Mucosa of descending colon (tissue), 3 donors: Measurements from ENCODE around the gene NOC2L. TPM values are rescaled to one million over a fixed set of nuclear protein-coding genes. Genes with fewer than 3 reads are reported as not detected.

Experiments
- ATAC-seq: fragments of 200-7000 bp; cut with Tn5 transposase; one replicate; pipeline ENCODE4 v1.9.1; 2020; ENCODE audit warnings: mild to moderate bottlenecking, moderate library complexity
- DNase-seq, 3 donors: peaks; one replicate each; pipeline ENCODE4 v3.0.0-alpha.2; 2020
- H3K36me3 ChIP-seq: fragments of 200-600 bp; one replicate; pipeline ENCODE4 v1.8.0; 2021; ENCODE audit warnings: low read depth, mild to moderate bottlenecking
- H3K4me1 ChIP-seq: fragments of 200-600 bp; one replicate; pipeline ENCODE4 v1.8.0; 2021; ENCODE audit warnings: low read depth, mild to moderate bottlenecking
- H3K4me3 ChIP-seq: fragments of 200-600 bp; one replicate; pipeline ENCODE4 v1.8.0; 2021; ENCODE audit warnings: mild to moderate bottlenecking
- H3K9me3 ChIP-seq: fragments of 200-600 bp; one replicate; pipeline ENCODE4 v1.8.0; 2021; ENCODE audit warnings: mild to moderate bottlenecking
- intact Hi-C, 2 donors: fragments of 100-400 bp; cut with DNase I in 1 of 2; cut with micrococcal nuclease in 1 of 2; formaldehyde crosslinking; loops; one replicate each; pipeline versions ENCODE4 v1.11.0 to v1.11.1; 2022; cut with DNase I, micrococcal nuclease
- total RNA-seq, 3 donors: library from RNA; stranded (reverse); fragmentation: NEBNext Ultra II Directional in 2 of 3; extraction: Animal tissue kit (Norgen Biotek cat#: 25700) in 2 of 3; gene quantifications; one replicate each; pipeline versions ENCODE4 v1.2.1 to v1.2.4, GENCODE V29; 2021 to 2023
- TF ChIP-seq, protein P1 (sequence below): fragments of 200-600 bp; IDR thresholded peaks from one replicate; pipeline ENCODE4 v1.8.0; 2022; ENCODE audit warnings: antibody characterized with exemption, mild to moderate bottlenecking
- donor health status: DM: no; HTN: no; CAD: no; lungs with moderate emphysema.
- donor health status: DM: no; HTN: no; CAD: no.
- donor health status: DM: no; HTN: yes; CAD: no.

NOC2L gene
- total RNA-seq, 3 donors from 2014 or later, result 47.3 to 56.2 (median 54.6) TPM

DNA sequence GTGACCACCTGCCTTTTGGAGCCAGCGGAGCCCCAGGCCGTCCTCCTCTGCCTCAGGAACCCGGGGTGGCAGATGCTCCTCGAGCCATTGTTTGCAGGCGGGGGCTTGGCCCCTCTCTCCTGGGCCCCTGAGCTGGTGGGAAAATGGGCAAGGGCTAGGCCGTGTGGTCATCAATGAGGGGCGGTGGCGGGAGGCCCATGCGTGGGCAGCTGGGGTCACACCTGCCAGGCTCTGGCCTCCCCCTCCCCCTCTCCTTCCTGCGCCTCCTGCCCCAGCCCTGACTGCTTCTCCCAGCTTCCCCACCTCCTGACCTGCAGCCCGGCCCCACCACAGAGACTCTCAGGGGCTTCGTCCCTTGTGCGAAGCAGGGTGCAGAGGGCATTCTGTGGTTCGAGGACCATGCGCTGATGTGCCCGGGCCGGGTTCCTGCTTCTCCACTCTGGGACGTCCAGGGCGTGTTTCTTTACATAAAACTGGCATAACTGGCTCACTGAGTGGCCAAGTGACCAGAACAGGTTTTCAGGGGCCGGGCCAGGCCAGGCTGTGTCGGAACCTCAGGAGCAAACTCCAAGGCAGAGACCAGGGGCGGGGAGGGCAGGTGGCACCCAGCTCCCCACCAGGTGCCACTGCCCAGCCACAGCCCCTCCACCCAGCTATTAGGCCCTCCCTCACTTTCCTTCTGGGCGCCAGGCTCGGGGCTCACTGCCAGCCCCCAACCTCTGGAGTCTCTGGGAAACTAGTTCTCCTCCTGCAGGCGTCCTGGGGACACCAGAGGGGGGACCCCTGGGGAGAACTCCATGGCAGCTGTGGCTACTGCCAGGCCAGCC lies 26.1 kb downstream of the NOC2L start:
- DNase-seq, result peak in 2 of 3 donors; percentile 47 to 59
- intact Hi-C loops, result no loop called here
- peaks cover 4% of the 10 kb centered on the region for H3K4me1 ChIP-seq
- TF ChIP-seq, protein P1, sequence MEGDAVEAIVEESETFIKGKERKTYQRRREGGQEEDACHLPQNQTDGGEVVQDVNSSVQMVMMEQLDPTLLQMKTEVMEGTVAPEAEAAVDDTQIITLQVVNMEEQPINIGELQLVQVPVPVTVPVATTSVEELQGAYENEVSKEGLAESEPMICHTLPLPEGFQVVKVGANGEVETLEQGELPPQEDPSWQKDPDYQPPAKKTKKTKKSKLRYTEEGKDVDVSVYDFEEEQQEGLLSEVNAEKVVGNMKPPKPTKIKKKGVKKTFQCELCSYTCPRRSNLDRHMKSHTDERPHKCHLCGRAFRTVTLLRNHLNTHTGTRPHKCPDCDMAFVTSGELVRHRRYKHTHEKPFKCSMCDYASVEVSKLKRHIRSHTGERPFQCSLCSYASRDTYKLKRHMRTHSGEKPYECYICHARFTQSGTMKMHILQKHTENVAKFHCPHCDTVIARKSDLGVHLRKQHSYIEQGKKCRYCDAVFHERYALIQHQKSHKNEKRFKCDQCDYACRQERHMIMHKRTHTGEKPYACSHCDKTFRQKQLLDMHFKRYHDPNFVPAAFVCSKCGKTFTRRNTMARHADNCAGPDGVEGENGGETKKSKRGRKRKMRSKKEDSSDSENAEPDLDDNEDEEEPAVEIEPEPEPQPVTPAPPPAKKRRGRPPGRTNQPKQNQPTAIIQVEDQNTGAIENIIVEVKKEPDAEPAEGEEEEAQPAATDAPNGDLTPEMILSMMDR, result no peak
- ATAC-seq, result peak; percentile 74
- no peaks in the 10 kb centered on the region for H3K36me3 ChIP-seq
- no peaks in the 10 kb centered on the region for H3K9me3 ChIP-seq
- no peak overlapping the region for H3K4me3 ChIP-seq

- intact Hi-C loops, result no loop called here
- no peaks in the 10 kb centered on the region for H3K9me3 ChIP-seq
- ATAC-seq, result no peak
- H3K4me3 ChIP-seq, result no peak overlapping the region
- peaks cover 4% of the 10 kb centered on the region for H3K4me1 ChIP-seq
- no peak for DNase-seq
- H3K36me3 ChIP-seq, result no peaks in the 10 kb centered on the region
- TF ChIP-seq, protein P1, result no peak
These were observed 26.9 kb downstream of the NOC2L start for GRCh38 chr1:932173-932510.

DNA sequence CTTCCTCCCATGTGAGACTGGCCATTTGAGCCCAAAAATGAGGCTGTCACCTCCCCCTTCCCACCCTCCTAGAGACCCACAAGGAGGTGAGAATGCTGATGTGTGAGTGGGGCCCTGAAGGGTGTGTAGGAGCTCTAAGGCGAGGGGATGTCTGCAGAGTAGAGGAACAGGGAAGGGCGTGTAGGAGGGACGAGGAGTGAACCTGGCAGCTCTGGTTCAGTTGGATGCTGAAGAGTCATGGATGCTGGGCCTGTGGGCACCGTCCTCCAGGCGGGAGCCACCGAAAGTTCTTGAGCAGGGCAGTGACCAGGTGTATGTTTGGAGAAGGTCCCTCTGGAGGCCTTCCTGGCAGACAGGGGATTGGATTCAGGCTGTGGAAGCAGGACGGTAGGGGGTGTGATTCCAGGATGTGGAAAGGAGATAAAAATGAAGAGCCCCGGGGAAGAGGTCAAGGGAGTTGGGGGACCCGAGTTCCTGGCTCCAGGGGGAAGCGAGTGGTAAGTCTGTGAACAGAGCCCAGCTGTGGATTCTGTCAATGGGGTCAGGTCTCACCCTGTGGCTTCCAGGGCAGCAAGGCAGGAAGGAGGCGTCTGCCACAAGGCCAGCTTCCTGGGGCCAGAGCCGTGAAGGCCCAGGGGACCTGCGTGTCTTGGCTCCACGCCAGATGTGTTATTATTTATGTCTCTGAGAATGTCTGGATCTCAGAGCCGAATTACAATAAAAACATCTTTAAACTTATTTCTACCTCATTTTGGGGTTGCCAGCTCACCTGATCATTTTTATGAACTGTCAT lies 27.5 kb downstream of the NOC2L start:
- intact Hi-C loops, result no loop called here
- no peak for ATAC-seq
- TF ChIP-seq, protein P1, result no peak
- Histone ChIP-seq H3K4me1 (peaks cover 4% of the 10 kb centered on the region), H3K36me3 (no peaks in the 10 kb centered on the region), H3K4me3 (no peak overlapping the region), H3K9me3 (no peaks in the 10 kb centered on the region)
- DNase-seq, result no peak

DNA sequence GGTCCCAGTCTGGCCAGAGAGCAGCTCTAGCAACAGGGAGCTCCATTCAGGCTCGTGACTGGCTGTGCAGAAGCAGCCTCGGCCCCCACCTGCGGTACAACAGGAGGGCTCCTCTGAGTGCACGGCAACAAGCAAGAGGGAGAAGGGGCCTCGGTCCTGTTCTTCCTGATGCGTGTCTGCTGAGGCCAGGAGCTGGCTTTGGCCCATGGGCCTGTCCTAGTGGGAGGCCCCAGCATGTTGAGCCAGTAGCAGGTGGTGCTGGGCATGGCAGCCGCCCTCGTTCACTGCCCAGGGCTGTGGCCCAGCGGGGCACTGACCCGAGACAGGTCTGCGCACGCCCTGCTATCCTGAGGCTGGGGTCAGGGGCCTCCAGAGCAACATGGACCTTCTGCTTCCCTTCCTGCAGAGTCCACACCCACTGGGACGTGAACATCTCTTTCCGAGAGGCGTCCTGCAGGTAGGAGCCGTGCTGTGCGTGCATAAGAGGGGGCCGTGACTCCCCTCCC lies 28.4 kb downstream of the NOC2L start:
- DNase-seq, result no peak
- TF ChIP-seq, protein P1, result no peak
- no peak overlapping the region for H3K4me3 ChIP-seq
- H3K4me1 ChIP-seq, result peaks cover 7% of the 10 kb centered on the region
- no peaks in the 10 kb centered on the region for H3K36me3 ChIP-seq
- no peak for ATAC-seq
- no peaks in the 10 kb centered on the region for H3K9me3 ChIP-seq
- intact Hi-C loops, result no loop called here

GRCh38 chr1:929712-930632 lies 29.1 kb downstream of the NOC2L start:
- ATAC-seq (no peak), DNase-seq (no peak)
- no peaks in the 10 kb centered on the region for H3K9me3 ChIP-seq
- H3K36me3 ChIP-seq, result no peaks in the 10 kb centered on the region
- no peak overlapping the region for H3K4me3 ChIP-seq
- intact Hi-C loops, result no loop called here
- H3K4me1 ChIP-seq, result peaks cover 13% of the 10 kb centered on the region
- TF ChIP-seq, protein P1, result no peak
